ENCODE measurements around the gene TLE1. TPM values are rescaled to one million over a fixed set of nuclear protein-coding genes. Genes with fewer than 3 reads are reported as not detected.

TLE1 gene
- total and polyA plus RNA-seq, 10 of the 15 experiments (the other 5 are each of a cell fraction or from before 2014, with no cell fraction given) = 0.04 to 0.23 (median 0.10) TPM; not detected in 6

GRCh38 chr9:81539317-81539716 lies 150.0 kb downstream of the TLE1 start:
- WGBS (ENCODE audit: insufficient coverage, insufficient replicate concordance, low lambda C conversion rate, missing lambda C conversion rate) = 68% methylated on average over 3 of the region's 3 CpGs
- in situ Hi-C loops (cut with MboI) = no loop called here
- BruUV-seq (replicated peaks) = no TSS peak

More at GRCh38 chr9:81539317-81539716, 150.0 kb downstream of the TLE1 start:
- Histone ChIP-seq H3K27me3 (replicated peaks in 1 of 2; ENCODE audit: control insufficient read depth in 2 of 2, insufficient read depth in 2 of 2, low read length in 1 of 2) (no peaks in the 10 kb centered on the region), H4K20me1 (ENCODE audit: control insufficient read depth, insufficient read depth) (no peaks in the 10 kb centered on the region), H2AFZ (ENCODE audit: control insufficient read depth, low read depth, low read length) (no peak overlapping the region), H3K9me3 (replicated peaks; ENCODE audit: control insufficient read depth, insufficient read depth, low read length) (no peaks in the 10 kb centered on the region), H3K27ac (ENCODE audit: control insufficient read depth, insufficient read depth) (no peak overlapping the region), H3K36me3 (ENCODE audit: control insufficient read depth in 2 of 2, insufficient read depth in 2 of 2, low read length in 1 of 2) (no peaks in the 10 kb centered on the region), H3K4me1 (ENCODE audit: control insufficient read depth, insufficient read depth, low read length) (no peaks in the 10 kb centered on the region), H3K4me2 (ENCODE audit: control insufficient read depth, insufficient read depth) (no peak overlapping the region), H3K79me2 (ENCODE audit: control insufficient read depth, insufficient read depth, low read length) (no peaks in the 10 kb centered on the region), H3K4me3 (no peak overlapping the region), H3K9ac (ENCODE audit: control insufficient read depth, insufficient read depth, low read length) (no peak overlapping the region)
- ATAC-seq (no peak), DNase-seq (ENCODE audit: low read depth, low spot score) (no peak), FAIRE-seq (no peak)
- RAD21 ChIA-PET (ENCODE audit: unreplicated experiment) = interaction anchor here (0.6 kb wide), 1 partner anchor 1224 kb away, joined by 3 read pairs; no protein-coding TSS in a partner anchor
- SMC1A ChIA-PET (ENCODE audit: uncharacterized antibody, unreplicated experiment) = no interaction called here
- POLR2A ChIA-PET = no interaction called here
- intact Hi-C loops (cut with micrococcal nuclease; ENCODE audit: unreplicated experiment) = no loop called here
- no peak for TF ChIP-seq KAT2A (conservative IDR thresholded peaks at IDR 0.05; ENCODE audit: control insufficient read depth, low read depth, low read length)
- no peak for TF ChIP-seq WRNIP1 (IDR thresholded peaks at IDR 0.05; ENCODE audit: borderline replicate concordance, low read depth, low read length)
- TF ChIP-seq YY1 (IDR thresholded peaks at IDR 0.05; ENCODE audit: low read depth, low read length) = no peak
- no peak for TF ChIP-seq RUNX3 (IDR thresholded peaks at IDR 0.05; ENCODE audit: low read length)
- TF ChIP-seq ZBTB40 (IDR thresholded peaks at IDR 0.05; ENCODE audit: borderline replicate concordance) = no peak
- TF ChIP-seq ZBTB11 (CRISPR knock-in tag; IDR thresholded peaks at IDR 0.05) = no peak
- no peak for TF ChIP-seq CTCF (IDR thresholded peaks at IDR 0.05 in 2 of 3, conservative IDR thresholded peaks at IDR 0.05 in 1 of 3; ENCODE audit: control insufficient read depth in 2 of 3, extremely low read depth in 1 of 3, insufficient read depth in 1 of 3, low read depth in 3 of 3, low read length in 3 of 3)
- no peak for TF ChIP-seq IRF5 (IDR thresholded peaks at IDR 0.05; ENCODE audit: borderline replicate concordance)
- TF ChIP-seq ATF7 (IDR thresholded peaks at IDR 0.05; ENCODE audit: low read depth) = no peak
- no peak for TF ChIP-seq POU2F2 (IDR thresholded peaks at IDR 0.05; ENCODE audit: borderline replicate concordance, low read depth, low read length)
- TF ChIP-seq PBX3 (IDR thresholded peaks at IDR 0.05; ENCODE audit: insufficient replicate concordance, low read depth, low read length) = no peak
- CTCF ChIA-PET = no interaction called here

Measured in GM12878 (cell line).